ENCODE results near the gene IL13. TPM values are rescaled to one million over a fixed set of nuclear protein-coding genes. Genes with fewer than 3 reads are reported as not detected.
A peak's percentile ranks its signal among the peaks of the same experiment; 100 is the strongest.

IL13 gene
- total and polyA plus RNA-seq, 11 donors: 0.34 TPM; not detected in 10

DNA sequence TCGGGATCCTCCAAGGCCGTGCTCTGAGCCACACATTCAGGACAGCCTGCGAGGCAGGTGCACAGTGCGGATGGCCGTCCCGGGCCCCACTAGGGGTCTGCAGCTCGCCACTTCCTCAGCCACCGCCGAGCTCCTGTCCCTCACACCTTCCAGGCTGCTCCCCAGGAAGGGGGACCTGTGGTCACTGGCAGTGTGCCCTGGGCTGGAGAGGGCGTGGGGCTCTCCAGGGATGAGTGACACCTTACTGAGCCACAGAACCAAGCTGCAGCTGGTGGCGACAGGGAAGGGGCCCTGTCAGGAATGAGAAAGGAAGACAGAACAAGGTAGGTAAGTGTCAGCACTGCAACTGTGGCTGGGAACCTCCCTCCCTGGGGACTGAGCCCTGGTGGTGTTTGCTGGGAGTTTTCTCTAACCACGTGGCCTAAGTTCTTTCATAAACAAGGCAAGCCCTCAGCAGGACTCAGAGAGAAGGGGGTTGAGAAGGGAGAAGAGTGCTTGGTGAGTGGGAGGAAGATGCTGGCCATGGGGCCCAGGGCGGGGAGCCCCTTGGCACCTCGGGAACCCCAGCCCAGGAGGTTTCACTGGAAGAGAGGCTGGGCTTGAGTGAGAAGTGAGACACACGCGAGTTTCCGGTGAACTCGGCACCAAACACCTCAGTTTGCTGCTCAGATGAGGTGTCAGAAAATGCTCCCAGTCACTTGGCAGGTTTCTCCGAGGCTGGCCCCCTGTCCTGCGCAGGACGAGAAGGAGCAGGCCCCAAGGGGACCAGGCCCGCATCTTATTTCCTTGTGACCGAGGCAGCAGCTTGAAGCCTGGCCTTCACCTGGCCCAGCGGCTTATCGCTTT is 5.2 kb downstream of the IL13 start:
- peak overlapping the region in 1 of 12 donors; percentile 48 for H3K27ac ChIP-seq
- 72 to 77% (median 75%) methylated on average over 13 to 25 of the region's 25 CpGs for WGBS, 4 donors

DNA sequence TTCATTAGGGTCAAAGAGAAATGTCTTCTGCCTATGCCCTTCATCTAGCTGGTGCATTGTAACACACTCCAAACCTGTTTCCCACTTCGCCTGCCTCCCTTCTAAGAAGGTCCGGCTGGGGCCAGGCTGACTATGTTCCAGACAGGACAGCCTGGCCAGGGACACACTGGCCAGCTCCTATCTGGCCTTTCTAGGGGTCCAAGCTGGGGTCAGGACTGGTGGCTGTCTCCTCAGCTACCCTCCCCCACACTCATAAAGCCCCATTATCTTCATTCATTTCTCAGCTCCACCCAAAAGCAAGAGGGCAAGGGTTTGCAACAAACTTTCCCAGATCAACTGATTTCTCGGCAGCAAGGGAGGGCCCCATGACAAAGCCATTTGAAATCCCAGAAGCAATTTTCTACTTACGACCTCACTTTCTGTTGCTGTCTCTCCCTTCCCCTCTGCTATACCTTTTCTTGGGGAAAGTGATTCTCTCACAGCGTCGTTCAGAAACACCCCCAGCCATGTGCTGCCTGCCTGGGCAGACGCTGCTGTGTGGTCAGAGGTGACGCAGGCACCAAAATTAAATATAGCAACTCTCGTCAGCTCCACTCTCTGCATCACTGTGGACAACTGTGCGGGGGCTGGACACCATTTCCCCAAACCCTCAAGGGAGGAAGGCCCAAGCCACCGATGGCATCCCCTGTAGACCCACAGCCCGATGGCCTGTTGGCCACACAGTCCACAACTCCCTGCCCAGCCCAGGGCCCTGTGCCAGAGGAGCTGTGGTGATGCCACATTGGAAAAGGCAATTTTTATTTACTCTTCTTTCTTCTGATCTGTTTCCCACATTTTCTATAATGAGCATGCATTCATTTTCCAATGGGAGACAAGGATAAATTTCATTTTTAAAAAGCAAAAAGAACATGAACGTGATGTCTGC is 6.1 kb downstream of the IL13 start:
- Histone ChIP-seq H3K36me3 (no peaks in the 10 kb centered on the region), H3K27me3 (peaks cover 0 to 4% (median 0%) of the 10 kb centered on the region in 9 donors), H3K4me1 (no peaks in the 10 kb centered on the region), H3K9me3 (no peaks in the 10 kb centered on the region), H3K27ac (peak overlapping the region in 1 of 12 donors; percentile 48), H3K4me3 (no peak overlapping the region)
- DNase-seq: no peak
- intact Hi-C loops (cut with DNase I): no loop called here
- peak in 2 of 4 donors; percentile 56 to 69 for ATAC-seq
- no peak for TF ChIP-seq POLR2A (IDR thresholded peaks at IDR 0.05)
- TF ChIP-seq, protein P1, sequence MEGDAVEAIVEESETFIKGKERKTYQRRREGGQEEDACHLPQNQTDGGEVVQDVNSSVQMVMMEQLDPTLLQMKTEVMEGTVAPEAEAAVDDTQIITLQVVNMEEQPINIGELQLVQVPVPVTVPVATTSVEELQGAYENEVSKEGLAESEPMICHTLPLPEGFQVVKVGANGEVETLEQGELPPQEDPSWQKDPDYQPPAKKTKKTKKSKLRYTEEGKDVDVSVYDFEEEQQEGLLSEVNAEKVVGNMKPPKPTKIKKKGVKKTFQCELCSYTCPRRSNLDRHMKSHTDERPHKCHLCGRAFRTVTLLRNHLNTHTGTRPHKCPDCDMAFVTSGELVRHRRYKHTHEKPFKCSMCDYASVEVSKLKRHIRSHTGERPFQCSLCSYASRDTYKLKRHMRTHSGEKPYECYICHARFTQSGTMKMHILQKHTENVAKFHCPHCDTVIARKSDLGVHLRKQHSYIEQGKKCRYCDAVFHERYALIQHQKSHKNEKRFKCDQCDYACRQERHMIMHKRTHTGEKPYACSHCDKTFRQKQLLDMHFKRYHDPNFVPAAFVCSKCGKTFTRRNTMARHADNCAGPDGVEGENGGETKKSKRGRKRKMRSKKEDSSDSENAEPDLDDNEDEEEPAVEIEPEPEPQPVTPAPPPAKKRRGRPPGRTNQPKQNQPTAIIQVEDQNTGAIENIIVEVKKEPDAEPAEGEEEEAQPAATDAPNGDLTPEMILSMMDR (IDR thresholded peaks at IDR 0.05): no peak
- WGBS, 4 donors: 75 to 81% (median 79%) methylated on average over 13 of the region's 13 CpGs

More for the DNA sequence above, 5.2 kb downstream of the IL13 start:
- no peak overlapping the region for H3K4me3 ChIP-seq
- no peaks in the 10 kb centered on the region for H3K36me3 ChIP-seq
- no peaks in the 10 kb centered on the region for H3K9me3 ChIP-seq
- peaks cover 0 to 4% (median 0%) of the 10 kb centered on the region in 9 donors for H3K27me3 ChIP-seq
- DNase-seq (no peak), ATAC-seq (peak in 2 of 4 donors; percentile 11 to 15)
- intact Hi-C loops (cut with DNase I): no loop called here
- TF ChIP-seq, protein P1 (IDR thresholded peaks at IDR 0.05): no peak
- no peak for TF ChIP-seq POLR2A (IDR thresholded peaks at IDR 0.05)
- H3K4me1 ChIP-seq: no peaks in the 10 kb centered on the region

DNA sequence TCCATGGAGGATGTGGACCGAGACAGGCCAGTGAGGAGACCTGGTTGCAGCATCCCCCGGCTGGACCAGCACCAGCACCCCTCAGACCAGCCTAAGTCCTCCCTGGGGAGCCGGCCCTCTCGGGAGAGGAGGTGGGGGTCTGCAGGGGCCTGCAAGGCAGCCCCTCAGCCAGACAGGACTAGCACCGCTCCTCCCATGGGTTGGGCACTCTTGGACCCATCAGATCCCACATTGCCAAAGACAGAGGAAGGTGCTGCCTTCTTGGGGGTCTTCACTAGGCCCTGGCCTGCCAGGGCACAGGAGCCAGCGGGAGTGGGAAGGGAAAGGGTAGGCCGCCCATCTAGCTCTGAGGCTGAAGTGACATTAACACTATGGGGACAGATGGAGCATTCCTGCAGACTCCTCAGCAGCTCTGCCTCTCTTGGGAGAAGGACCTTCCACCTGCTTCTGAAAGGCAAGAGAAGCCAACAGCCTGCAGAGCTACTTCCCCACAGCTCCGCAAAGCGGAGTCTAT is 6.8 kb downstream of the IL13 start:
- WGBS, 4 donors: 90 to 96% (median 94%) methylated on average over 7 to 9 of the region's 9 CpGs
- TF ChIP-seq, protein P1 (IDR thresholded peaks at IDR 0.05): no peak
- no peak for TF ChIP-seq POLR2A (IDR thresholded peaks at IDR 0.05)
- Histone ChIP-seq H3K4me1 (no peaks in the 10 kb centered on the region), H3K27ac (no peak overlapping the region), H3K36me3 (no peaks in the 10 kb centered on the region), H3K9me3 (no peaks in the 10 kb centered on the region), H3K4me3 (no peak overlapping the region), H3K27me3 (peaks cover 0 to 4% (median 0%) of the 10 kb centered on the region in 9 donors)
- ATAC-seq (no peak), DNase-seq (no peak)
- intact Hi-C loops (cut with DNase I): no loop called here

Measured in heart left ventricle (tissue), 16 donors.